ENCODE results near the gene MMRN2.

MMRN2 gene

GRCh38 chr10:86969421-86970041 is 12.1 kb upstream of the MMRN2 start:
- DNase-seq = no peak

DNA sequence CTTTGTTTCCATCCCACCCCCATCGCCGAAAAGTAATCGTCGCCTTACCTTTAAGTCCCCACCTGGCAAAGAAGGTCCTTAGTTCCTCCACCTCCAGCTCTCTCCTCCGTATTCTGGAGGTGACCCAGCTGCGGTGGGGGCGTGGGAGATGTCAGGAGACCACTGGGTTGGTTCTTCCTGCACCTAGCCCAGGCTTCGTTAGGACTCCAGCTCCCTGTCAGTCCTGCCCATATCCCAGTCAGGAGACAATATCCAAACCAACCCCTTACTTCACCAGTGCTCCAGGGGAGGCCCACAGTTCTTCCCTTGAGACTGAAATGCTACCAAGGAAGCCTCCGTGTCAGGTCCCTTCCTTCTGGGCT is 11.6 kb upstream of the MMRN2 start:
- no peak for DNase-seq

GRCh38 chr10:86968271-86968993 is 11.0 kb upstream of the MMRN2 start, which contains the start of gene ADIRF:
ADIRF (plus strand) TSS chr10:86968482; CDS start chr10:86968545, 63 bp downstream.
- DNase-seq = peak in 1 of 2 experiments; percentile 33

- DNase-seq = no peak
Measured at GRCh38 chr10:86967481-86967941, 10.1 kb upstream of the MMRN2 start.

GRCh38 chr10:86965986-86966654 is 8.7 kb upstream of the MMRN2 start:
- no peak for DNase-seq

DNA sequence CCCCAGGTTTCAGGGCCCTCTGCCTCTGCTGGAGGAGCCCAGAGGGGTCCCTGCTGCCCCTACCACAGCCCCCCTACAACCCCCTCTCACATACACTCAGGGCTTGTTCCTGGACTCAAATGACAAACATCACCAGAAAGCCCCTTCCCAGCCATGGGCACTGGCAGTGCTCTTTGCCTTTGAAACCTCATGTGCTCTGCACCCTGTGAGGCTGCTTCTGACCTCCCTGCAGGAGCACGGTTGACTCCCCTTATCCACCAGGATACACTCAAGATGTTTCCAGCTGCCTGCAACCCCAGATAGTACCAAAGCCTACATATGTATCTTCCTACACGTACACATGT is 7.4 kb upstream of the MMRN2 start:
- no peak for DNase-seq

- no peak for DNase-seq
Measured at GRCh38 chr10:86964061-86964846, 6.8 kb upstream of the MMRN2 start.

DNA sequence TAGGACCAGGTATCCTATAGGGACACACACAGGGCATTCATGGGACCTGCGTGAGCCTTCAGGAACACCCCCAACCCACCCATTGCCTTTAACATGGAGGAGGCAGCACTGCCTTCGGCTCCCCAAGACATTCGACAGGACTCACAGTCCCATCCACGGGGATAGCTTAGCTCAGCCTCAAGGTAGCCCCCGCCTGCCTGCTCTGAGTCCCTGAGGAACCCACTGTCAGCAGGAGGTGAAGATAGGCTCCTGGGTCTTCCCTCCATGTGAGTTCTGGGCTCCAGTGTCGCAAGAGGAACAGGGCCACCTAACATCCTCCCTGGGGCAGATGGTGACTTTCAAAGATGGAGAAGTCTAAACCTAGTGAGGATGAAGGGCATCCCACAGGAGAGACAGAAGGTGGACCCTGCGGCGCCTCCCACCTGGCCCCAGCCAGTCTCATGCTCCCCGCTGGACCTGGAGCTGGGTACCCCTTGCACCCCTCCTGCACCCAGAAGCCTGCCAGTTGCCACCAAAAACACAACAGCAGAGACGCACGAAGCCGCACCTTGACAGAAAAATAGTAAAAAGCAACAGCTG is 6.0 kb upstream of the MMRN2 start:
- DNase-seq = no peak

DNA sequence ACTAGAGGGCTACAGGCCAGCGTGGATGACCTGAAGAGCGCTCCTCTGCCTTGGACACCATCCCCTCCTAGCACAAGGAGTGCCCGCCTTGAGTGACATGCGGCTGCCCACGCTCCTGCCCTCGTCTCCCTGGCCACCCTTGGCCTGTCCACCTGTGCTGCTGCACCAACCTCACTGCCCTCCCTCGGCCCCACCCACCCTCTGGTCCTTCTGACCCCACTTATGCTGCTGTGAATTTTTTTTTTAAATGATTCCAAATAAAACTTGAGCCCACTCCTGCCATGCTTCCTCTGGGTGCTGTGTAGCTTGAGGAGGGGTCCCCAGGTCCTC is 5.5 kb upstream of the MMRN2 start:
- DNase-seq = no peak

- DNase-seq = no peak
Measured at GRCh38 chr10:86962136-86962980, 4.9 kb upstream of the MMRN2 start.

GRCh38 chr10:86961481-86962091 is 4.2 kb upstream of the MMRN2 start:
- DNase-seq = no peak

DNA sequence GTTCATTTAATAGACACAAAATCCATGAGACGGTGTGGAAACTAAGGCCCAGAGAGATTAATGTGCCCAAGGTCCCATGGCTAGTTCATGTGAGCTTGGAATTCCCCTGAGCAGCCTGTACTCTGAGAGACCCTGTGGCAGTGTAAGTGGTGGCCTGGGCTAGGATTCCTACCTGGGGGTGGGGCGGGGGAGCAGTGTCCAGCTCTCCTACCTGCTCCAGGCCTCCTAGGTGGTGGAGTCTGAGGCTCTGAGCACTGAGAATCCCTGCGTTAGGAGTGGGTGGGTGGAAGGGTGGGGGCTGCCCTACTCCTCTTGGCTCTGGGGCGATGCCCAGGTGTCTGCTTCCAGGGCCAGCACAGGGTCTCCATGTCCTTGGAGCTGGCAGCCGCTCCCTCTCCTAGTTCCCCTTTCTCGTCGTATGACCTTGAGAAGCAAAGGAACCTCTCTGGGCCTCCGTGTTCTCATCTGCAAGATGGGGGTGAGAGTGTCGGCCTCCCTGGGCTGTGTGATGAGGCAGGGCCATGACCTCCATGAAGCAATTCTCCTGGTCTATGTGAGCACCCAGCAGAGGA is 3.5 kb upstream of the MMRN2 start:
- DNase-seq = no peak

GRCh38 chr10:86960003-86960862 is 2.8 kb upstream of the MMRN2 start:
- DNase-seq = peak in 1 of 2 experiments; percentile 4

GRCh38 chr10:86959737-86960002 is 2.3 kb upstream of the MMRN2 start:
- no peak for DNase-seq

- DNase-seq = no peak
Measured at GRCh38 chr10:86958901-86959736, 1.7 kb upstream of the MMRN2 start.

DNA sequence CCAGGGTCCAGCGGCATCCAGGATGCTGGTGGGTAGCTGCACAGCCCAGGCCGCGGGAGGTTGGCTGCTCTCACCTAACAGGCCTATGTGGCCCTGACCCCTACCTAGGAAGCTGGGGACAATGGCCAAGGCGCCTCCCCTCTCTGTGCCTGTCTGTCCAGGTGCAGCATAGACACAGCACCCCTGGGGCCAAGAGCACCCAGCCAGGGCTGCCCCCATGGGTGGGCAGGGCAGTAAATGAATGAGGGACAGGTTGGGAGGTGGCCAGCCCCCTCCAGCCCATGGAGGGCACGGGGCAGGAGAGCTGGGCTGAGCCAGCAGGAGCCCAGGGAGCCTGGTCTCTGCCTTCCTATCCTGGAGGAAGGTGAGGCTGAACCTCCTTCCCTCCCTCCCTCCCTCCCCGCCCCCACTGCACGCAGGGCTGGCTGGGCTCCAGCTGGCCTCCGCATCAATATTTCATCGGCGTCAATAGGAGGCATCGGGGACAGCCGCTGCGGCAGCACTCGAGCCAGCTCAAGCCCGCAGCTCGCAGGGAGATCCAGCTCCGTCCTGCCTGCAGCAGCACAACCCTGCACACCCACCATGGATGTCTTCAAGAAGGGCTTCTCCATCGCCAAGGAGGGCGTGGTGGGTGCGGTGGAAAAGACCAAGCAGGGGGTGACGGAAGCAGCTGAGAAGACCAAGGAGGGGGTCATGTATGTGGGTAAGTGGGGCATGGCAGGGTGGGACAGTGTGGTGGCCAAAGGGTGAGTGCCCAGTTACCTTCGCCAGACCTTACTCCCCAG is 893 bp upstream of the MMRN2 start, which contains the start of gene SNCG:
SNCG (plus strand) TSS at position 484 of the 785 bp plus-strand sequence; CDS start at position 583, 99 bp downstream.
- no peak for DNase-seq

GRCh38 chr10:86956848-86957448 is 467 bp downstream of the MMRN2 start:
- no peak for DNase-seq

GRCh38 chr10:86956195-86956847 is 1.1 kb downstream of the MMRN2 start:
- DNase-seq = no peak

Measured in NCI-H446 (cell line).